GM18861 (cell line): Measurements from ENCODE around the gene RPS19.
"Not testable (repeated sequence)": the region's sequence is repeated elsewhere in the genome, so short reads cannot be mapped to it uniquely, and the experiment has no call there.

ENCODE experiments used
- ATAC-seq: cut with Tn5 transposase; IDR thresholded peaks from one replicate; pipeline ENCODE4 v1.9.1; 2021; ENCODE audit not compliant: unreplicated experiment

RPS19 gene

GRCh38 chr19:41912899-41913537 lies 53.0 kb downstream of the RPS19 start:
- no peak for ATAC-seq

- no peak for ATAC-seq
These were observed 53.7 kb downstream of the RPS19 start for GRCh38 chr19:41913538-41914423.

GRCh38 chr19:41914424-41914834 lies 54.4 kb downstream of the RPS19 start:
- not testable (repeated sequence) for ATAC-seq

- no peak for ATAC-seq
These were observed 55.1 kb downstream of the RPS19 start for GRCh38 chr19:41915021-41915775.

- ATAC-seq = no peak
These were observed 55.8 kb downstream of the RPS19 start for GRCh38 chr19:41915776-41916414.

- ATAC-seq = no peak
These were observed 57.6 kb downstream of the RPS19 start for GRCh38 chr19:41917676-41918075.

GRCh38 chr19:41918095-41918494 lies 58.0 kb downstream of the RPS19 start:
- no peak for ATAC-seq

- no peak for ATAC-seq
These were observed 58.7 kb downstream of the RPS19 start for GRCh38 chr19:41918653-41919244.

- ATAC-seq = no peak
These were observed 60.1 kb downstream of the RPS19 start for GRCh38 chr19:41919948-41920712.

GRCh38 chr19:41920882-41921576 lies 61.0 kb downstream of the RPS19 start:
- no peak for ATAC-seq

GRCh38 chr19:41921577-41922576 lies 61.8 kb downstream of the RPS19 start:
- no peak for ATAC-seq
